HPDE6-E6E7 (cell line): ENCODE measurements around the gene CAMTA1.
"Not testable (repeated sequence)": the region's sequence is repeated elsewhere in the genome, so short reads cannot be mapped to it uniquely, and the experiment has no call there.

Source experiments
- DNase-seq: peaks from one replicate; pipeline ENCODE4 v3.0.0; 2011; ENCODE audit warnings: missing footprints; ENCODE audit errors: extremely low spot score

The CAMTA1 gene

DNA sequence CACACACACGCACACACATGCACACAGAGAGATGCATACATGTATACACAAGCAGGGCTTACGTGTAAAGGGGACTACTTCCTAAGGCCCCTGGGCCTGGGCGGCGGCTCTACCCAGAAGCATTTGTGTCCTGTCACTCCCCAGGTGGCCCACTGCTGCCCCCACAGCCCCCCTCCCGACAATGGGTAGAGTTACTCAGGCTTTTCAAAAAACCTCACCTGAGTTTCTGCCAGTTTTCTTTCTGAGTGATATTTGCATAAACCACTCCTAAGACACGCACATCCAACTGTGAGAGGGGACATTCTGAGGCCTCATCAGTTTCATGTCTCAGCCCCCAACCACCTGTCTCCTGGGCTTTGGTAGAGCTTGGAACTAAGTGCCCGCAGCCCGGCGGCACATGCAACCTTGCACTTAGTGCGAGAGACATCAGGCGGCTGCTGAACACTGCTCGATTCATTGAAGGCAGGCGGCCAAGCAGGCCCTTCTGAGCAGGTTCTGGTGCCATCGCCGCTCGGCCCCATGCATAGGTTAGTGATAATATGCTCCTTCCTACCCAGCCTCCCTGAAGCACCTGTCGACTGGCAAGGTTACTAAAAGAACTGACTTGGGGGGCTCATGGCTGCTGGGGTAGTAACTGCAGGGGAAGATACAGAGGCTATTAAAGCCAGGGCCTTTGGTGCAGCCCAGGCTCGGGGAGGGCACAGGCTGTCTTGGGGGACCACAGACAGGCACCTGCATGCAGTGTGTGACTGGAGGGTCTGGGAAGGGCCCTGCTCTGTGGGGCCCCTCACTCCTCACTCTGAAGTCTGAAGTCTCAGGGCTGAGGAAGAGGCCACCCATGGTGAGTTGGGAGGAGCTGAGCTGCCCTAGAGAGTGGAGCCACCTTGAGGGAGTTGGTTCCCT, 621.6 kb downstream of the CAMTA1 start:
- DNase-seq, result no peak

DNA sequence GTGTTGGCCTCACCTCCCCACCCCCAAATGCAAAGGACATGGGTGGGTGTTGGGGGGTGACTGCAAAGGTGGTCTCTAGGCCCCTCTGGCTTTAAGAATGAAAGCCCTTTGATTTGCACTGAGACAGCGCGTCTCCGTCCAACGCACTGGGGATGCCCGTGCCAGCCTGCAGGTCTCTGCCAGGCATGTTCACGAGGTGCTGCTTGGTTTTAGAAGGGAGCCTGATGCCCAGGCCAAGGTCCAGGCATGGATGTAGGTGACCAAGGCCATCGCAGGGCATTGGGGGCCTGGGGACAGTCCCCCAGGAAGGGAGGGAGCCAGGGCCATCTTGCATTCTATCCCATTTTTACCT, 622.3 kb downstream of the CAMTA1 start:
- DNase-seq, result no peak

DNA sequence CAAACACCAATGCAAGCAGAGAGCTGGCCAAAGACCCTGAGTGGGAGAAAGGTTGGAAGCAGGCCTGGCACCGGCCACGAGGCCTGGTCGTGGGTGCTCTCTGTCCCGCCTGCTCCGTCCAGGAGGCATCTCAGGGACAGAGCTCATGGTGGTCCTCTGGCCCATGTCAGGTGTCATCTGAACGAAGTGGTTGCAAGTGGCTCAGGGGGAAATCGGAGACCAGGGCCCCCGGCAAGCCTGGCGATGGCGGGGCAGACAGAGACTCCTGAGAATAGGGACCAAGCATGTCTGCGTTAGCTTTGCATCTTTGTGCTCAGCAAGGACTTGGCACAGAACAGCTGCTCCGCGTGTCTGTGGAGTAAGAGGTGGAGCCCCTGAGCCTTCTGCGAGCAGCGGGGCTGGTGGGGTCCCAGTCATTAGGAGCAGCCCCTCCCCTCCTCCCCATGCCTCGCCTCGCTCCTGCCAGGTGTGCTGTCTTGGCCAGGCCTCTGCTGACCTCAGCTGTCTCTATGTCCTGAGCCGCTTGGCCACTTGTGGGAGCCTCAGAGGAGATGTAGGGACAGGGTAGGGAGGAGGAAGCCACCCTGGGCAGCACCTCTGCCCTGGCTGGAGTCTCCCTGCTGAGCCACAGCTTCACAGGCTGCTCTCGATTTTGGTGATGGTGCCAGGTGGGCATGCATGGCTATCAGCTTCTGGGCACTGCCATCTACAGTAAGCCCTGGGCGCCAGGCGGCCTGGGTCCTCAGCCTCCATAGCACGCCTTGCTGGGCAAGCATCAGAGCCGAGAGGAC, 622.9 kb downstream of the CAMTA1 start:
- DNase-seq, result no peak

DNA sequence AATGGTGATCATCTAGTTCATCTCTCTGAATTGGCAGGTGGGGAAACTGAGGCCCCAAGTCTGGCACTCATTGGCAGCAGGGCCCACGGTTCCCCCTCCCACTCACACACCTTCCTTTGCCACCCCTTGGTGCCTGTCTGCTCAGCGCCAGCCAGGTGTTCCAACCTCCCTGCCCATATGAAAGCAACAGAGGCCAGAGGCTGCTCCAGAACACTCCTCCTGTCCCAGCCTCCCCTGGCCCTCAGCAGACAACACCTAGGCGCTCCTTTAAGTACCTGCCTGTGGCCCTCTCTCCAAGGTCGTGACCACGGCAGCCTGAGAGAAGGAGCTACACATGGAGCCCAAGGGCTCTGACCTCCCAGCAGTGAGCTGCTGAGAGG, 623.5 kb downstream of the CAMTA1 start:
- no peak for DNase-seq

DNA sequence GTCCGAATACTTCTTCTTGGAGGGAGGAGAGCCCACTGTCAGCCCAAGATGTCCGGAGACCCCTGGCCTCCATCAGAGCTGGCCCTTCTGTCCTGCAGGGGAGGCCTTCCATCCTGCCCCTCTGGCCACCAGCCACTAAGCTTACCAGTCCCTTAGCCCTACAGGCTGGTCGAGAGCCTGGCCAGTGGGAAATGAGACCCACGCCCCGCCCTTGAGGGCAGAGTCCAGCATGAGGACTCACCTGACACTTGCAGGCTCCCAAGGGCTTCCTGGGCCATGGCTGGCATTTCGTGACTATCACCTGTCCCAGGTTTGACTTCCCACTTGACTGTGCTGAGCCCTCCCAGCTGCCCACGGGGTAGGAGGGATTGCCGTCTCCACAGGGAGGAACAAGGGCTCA, 624.0 kb downstream of the CAMTA1 start:
- DNase-seq, result no peak

DNA sequence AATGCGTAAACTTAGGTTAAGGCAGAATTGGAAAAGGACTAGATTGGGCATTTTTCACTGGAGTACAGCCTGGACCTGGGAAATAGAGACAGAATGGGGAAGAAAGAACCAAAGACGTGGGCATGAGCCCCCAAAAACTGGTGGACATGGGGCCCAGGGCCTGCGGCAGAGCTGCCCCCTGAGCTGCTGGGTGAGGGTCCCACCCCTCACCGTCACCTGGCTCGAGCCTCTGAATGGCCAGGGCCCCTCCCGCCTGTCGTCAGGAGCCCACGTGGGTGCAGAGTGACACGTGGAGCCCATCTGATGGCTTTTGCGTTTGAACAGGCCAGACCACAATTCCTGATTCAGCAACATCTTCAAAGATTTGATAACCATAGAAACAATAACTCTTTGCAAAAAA, 624.9 kb downstream of the CAMTA1 start:
- no peak for DNase-seq

DNA sequence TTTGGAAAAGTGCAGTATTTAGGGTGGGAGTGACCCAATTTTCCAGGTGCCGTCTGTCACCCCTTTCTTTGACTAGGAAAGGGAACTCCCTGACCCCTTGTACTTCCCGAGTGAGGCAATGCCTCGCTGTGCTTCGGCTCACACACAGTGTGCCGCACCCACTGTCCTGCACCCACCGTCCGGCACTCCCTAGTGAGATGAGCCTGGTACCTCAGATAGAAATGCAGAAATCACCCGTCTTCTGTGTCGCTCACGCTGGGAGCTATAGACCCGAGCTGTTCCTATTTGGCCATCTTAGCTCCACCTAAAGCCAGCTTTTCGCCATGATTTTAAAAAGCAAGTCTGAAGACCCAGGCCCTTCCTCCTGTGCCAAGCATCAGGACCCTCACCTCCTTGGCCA, 632.4 kb downstream of the CAMTA1 start:
- not testable (repeated sequence) for DNase-seq

DNA sequence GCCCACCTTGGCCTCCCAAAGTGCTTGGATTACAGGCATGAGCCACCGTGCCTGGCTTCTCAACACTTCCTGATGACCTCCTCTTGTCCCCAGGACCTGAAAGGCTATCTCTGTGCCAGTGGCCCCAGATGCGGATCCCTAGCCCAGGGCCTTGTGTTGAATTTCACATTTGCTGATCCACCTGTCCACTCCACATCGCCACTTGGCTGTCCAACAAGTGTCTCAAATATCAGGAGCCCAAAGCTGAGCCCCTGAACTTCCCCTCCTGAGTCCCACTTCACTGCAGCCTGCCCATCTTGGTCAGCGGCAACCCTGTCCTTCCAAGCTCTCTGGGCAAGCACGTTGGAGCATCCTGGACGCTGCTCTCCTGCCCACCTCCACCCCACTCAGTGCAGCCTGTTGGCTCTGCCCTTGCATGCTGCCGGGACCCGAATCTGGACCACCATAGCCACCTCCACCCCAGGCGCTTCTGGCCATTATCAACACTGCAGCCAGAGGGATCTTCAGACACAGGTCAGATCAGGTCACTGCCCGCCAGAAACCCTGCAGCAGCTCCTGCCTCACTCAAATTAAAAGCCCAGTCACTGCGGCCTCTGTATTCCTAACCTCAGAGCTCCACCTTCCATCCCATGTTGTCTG, 633.3 kb downstream of the CAMTA1 start:
- DNase-seq, result no peak

DNA sequence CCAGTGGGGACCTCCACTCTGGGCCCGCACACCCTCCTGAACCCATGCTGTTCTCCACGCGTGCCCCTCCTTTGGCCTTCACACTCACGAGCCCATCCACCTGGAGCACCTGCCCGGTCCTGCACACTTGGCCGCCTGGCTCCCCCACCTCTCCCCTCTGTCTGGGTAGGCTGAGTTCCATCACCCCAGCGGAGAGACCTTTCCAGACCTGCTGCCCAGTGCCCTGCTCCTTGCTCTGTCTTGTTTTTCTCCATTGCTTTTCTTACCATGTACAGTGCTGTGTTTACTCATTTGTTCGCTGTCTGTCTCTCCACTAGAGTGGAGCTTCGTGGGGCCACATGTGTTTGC, 634.8 kb downstream of the CAMTA1 start:
- no peak for DNase-seq

DNA sequence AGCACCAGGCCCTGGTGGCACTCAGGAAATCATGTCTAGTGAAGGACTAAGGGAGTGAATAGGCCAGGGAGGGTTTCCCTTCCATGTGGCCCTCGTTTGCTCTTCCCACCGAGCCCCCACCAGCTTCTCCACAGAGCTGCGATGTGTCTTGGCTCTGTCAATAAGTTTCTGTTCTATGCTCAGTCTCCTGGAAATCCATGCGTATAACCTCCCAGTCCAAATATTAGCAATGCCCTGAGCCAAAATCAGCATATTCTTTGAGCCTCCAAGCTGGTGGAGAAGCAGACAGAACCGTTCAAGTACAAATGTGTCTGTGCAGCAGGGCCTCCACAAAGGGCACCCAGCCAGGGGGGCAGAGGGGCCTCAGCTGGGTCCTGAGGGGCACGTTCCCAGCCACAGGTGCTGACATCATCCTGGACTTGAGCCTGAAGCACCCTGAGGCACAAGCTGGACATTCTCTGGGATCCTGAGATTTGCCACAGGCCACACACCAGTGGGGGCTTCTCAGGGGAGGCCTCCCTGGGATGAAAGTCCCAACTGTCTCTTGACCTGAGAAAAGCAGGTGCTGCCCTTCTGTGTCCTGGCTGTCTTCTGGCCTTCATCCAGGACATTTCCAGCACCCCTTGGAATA, 635.3 kb downstream of the CAMTA1 start:
- DNase-seq, result no peak

DNA sequence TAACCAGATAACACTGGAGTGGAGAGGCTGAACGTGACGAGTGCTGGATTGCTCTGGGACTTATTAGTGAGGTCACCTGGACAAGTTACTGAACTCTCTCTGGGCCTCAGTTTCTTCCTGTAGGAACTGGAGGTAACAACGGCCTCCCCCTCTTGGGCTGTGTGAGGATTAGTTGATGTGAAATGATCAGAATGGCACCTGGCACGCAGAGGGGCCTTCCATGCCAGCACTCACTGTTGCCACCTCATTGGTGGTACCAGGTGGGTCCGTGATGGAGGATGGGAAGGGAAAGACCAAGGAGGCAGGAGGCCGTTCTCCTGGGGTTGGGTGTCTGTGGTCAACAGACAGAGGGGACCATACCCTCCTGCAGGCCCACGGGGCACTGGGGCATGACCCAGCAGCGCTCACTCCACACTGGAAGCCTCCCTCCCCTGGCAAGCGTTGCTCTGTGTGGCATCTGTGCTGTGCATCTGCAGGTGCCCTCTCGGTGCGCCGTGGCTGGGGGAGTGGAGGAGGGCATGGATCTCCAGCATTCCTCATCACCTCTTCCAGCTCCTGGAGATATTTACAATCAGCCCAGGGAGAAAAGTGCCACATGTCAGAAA, 636.3 kb downstream of the CAMTA1 start:
- DNase-seq, result no peak

DNA sequence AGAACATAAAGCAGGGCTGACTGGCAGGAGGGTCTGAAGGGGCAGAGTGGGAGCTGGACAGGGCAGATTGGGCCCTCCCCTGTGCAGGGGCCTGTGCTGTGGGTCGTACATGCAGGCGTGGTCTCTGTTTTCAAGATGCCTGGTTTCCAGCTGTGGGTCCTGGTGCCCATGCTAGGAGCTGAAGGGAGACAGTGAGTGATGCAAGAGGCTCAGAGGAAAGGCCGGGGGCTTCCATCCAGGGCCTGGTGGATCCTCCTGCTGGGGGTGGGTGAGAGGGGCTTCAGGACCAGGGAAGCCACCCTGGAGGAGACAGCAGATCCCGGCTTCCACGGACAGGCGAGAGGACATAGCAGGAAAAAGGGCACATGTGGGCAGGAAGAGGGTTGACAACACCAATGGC, 636.8 kb downstream of the CAMTA1 start:
- DNase-seq, result no peak

DNA sequence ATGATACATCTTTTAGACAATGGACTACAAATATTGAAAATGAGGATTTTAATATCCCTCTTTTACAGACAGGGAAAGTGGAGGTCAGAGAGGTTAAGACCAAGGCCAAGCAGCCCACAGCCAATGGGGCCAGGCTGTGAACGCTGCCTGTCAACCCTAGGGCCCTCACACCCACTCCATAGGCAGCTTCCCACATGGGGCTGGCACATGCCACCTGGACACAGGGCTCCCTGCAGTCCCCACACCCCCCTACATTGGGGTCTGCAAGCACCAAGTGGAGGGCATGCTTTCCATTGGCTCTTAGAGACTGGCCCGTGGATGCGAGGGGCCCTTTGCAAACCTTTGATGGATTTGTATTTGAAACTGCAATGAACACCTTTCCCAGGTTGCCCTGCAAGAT, 637.3 kb downstream of the CAMTA1 start:
- DNase-seq, result no peak

DNA sequence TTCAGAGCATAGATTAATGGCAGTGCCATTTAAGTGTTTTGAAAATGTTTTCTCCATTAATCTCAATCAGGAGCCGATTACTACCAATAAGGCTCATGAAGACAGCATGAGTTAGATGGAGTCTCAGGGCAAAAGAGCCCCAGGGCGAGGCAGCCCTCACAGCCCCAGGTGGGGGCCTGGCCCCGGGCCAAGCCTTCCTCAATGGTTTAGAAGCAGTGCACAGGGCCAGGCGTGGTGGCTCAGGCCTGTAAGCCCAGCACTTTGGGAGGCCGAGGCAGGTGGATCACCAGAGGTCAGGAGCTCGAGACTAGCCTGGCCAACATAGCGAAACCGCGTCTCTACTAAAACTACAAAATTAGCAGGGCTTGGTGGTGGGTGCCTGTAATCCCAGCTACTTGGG, 637.7 kb downstream of the CAMTA1 start:
- no peak for DNase-seq

DNA sequence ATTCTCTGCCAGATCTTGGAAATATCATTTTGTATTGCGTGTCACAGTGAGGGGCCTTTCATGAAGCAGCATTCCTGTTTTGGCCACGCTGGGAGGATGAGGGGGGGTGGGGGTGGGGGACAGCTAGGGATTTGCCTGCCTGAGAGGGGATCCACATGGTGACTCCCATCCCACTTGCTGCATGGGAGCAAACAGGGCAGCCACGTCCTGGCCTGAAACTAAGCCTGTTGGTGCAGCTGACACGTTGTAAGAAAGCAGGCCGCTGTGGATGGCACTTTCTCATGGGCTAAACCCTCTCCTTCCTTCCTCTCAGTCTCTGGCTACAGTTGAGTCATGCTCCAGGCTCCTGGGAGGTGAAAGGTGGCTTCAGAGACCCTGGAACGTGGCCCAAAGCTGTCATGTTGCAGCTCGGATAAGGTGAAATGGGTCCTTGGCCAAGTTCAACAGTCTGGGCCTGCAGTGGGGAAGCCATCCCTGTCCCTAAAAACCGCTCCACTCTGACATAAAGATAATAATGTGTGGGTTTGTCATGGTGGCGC, 639.2 kb downstream of the CAMTA1 start:
- DNase-seq, result no peak

DNA sequence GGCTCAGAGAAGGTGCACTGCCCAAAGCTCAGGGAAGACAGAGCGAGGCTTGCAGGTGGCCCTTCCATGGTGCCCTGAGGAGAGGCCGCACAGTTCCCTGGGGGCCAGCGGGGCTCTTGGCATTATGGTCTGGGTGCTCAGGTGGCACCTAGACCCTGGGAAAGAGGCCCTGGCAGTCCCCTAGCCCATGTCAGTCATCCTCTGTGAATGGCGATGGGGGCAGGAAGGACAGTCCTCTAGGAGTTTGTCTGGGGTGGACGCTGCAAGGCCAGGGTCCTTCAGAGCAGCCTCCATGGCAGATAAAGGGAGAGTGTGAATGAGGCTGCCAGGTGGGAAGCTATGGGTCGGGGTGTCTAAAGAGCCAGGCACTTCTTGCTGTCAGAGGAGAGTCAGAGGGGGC, 640.0 kb downstream of the CAMTA1 start:
- DNase-seq, result no peak

DNA sequence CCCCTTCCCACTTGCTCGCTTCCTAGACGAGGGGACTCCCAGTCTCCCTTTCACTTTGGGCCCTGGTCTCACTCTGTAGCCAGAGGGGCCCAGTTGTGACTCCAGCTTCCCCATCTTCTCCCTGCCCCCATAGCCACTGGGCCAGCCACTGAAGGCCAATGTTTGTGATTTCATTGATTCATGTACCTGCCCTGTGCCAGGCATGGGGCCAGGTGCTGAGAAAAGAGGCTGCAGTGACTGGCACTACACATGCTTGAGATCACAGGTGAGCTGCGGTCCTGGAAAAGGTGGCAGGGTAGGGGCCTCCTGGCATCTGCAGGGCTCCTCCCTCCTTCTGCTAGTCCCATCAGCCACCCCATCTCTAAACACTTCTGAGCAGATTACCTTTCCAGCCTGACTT, 640.5 kb downstream of the CAMTA1 start:
- DNase-seq, result no peak

DNA sequence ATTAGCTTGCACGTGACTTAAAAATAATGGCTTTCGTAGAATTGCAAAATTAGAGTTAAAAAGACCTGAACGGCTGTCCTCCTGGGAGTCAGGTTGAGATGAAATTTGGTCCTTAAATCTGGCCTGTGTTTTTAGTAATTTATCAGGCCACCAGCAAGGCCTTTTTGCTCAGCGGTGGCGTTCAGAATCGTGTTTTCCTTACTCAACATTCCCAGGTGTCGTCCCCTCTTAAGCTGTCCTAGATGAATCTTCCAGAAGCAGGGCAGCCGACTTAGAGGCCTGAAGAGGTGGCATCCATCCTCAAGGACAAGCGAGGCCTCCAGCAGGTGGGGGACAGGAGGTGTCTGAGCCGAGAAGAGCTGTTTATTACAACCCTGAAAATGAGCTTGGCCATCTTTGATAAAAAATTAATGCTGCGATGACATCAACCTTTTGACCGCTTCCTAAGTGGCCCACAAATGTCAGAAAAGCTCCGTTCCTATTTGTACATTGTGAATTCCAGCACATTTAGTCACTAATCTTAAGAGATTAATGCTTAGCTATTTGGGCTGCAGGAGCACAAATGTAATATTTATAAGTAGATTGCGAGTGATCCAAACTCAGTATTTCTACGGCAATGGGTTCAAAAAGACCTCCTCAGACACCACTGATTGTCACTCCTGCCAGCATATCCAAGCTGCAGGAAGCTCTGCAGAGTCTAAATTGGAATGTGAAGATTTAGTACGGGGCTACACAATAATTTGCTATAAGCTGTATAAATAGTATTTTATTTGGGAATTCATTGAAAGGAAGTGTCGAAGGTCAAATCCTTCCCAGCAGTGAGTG, 641.7 kb downstream of the CAMTA1 start:
- no peak for DNase-seq

DNA sequence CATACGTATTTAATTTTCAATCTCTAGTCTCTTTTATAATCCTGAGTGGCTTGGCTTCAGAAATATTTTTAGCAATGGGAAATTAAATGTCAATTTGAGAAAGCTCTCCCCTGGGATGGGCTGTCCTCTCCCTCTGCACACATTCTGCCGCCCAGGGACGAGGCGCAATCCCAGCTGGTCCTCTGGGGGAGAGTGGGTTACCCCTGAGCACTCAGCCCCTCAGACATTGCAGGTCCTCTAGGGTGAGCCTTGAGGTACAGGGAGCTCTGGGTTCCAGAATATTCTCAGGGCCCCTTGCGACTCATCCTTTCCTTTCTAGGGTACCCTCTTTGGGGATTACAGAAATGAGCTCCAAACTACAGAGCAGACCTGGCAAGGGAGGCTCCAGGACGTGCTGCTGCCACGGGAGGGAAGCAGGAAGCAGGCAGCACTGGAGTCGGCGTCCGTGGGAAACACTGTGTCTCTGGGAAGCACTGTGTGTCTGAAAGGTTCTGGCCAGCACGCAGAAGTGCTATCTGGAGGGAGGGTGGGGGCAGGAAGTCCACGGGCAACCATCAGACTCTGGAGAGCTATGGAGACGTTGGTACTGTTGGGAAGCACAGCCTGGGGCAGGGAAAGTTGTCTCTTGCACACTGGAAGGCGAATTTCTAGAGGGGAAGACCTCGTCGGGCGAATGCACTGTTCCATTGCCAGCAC, 642.5 kb downstream of the CAMTA1 start:
- DNase-seq, result no peak

DNA sequence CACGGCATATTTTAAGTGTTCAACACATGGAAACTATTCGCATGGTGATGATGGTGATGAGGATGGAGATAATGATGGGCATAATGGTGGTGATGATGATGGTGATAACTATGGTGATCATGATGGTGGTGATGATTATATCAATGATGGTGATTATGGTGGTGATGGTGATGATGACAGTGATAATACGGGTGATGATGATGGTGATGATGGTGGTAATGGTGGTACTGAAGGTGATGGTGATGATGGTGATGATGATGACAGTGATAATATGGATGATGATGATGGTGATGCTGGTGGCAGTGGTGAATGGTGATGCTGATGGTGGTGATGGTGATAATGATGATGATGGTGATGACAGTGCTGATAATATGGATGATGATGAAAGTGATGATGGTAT, 644.0 kb downstream of the CAMTA1 start:
- DNase-seq, result no peak
